Measurements from ENCODE around the gene ICA1. TPM values are rescaled to one million over a fixed set of nuclear protein-coding genes. Genes with fewer than 3 reads are reported as not detected.

Gene ICA1
- total and polyA plus RNA-seq, 2 of the 13 experiments (the other 11 are each of a cell fraction or from before 2014, with no cell fraction given): 0.29 TPM; not detected in 1

- Histone ChIP-seq H3K4me2 (ENCODE audit: low read depth, low read length) (no peak overlapping the region), H3K79me2 (ENCODE audit: insufficient read depth, low read length) (no peaks in the 10 kb centered on the region), H3K9me3 (ENCODE audit: low read length) (no peaks in the 10 kb centered on the region), H4K20me1 (ENCODE audit: insufficient read depth, low read length) (no peaks in the 10 kb centered on the region), H3K36me3 (replicated peaks in 1 of 2; ENCODE audit: control insufficient read depth in 1 of 2, insufficient read depth in 2 of 2, low read length in 2 of 2) (no peaks in the 10 kb centered on the region), H2AFZ (ENCODE audit: low read length) (no peak overlapping the region), H3K9ac (ENCODE audit: insufficient read depth, low read depth, low read length) (no peak overlapping the region), H3K4me3 (replicated peaks in 1 of 3; ENCODE audit: insufficient read depth in 1 of 3, low read depth in 2 of 3, low read length in 3 of 3) (no peak overlapping the region), H3K27ac (ENCODE audit: extremely low read length, insufficient read depth, low read length) (no peak overlapping the region), H3K4me1 (ENCODE audit: insufficient read depth, low read length) (no peaks in the 10 kb centered on the region), H3K27me3 (ENCODE audit: control insufficient read depth in 1 of 2, insufficient read depth in 2 of 2, low read length in 2 of 2) (peaks cover 4 to 22% of the 10 kb centered on the region in 2 experiments; a peak in 3 of 5 replicates)
- BruUV-seq (replicated peaks): no TSS peak
- DNase-seq (ENCODE audit: low spot score): no peak
- no peak for ATAC-seq
- CTCF ChIA-PET (ENCODE audit: low intra/inter-chr PET ratio, low total read pairs): no interaction called here
- in situ Hi-C loops (cut with HindIII; ENCODE audit: extremely low pct_ligation_motif_present, low pct_unique_long_range_greater_than_20kb) (no loop called here), intact Hi-C loops (cut with micrococcal nuclease; ENCODE audit: unreplicated experiment) (no loop called here)
- TF ChIP-seq NKX3-1 (CRISPR knock-in tag; IDR thresholded peaks at IDR 0.05): no peak
- WGBS (ENCODE audit: low lambda C conversion rate): 20% methylated on average over 1 of the region's 1 CpG
- no peak for FAIRE-seq
- POLR2A ChIA-PET: no interaction called here
These were observed 3.2 kb downstream of the ICA1 start for GRCh38 chr7:8258734-8259133.

- POLR2A ChIA-PET: no interaction called here
These were observed 3.8 kb downstream of the ICA1 start for GRCh38 chr7:8258166-8258565.

More at GRCh38 chr7:8258166-8258565, 3.8 kb downstream of the ICA1 start:
- Histone ChIP-seq H3K4me1 (ENCODE audit: insufficient read depth, low read length) (no peaks in the 10 kb centered on the region), H4K20me1 (ENCODE audit: insufficient read depth, low read length) (no peaks in the 10 kb centered on the region), H3K79me2 (ENCODE audit: insufficient read depth, low read length) (no peaks in the 10 kb centered on the region), H3K36me3 (replicated peaks in 1 of 2; ENCODE audit: control insufficient read depth in 1 of 2, insufficient read depth in 2 of 2, low read length in 2 of 2) (no peaks in the 10 kb centered on the region), H3K9me3 (ENCODE audit: low read length) (no peaks in the 10 kb centered on the region), H3K9ac (ENCODE audit: insufficient read depth, low read depth, low read length) (no peak overlapping the region), H3K4me2 (ENCODE audit: low read depth, low read length) (no peak overlapping the region), H2AFZ (ENCODE audit: low read length) (no peak overlapping the region), H3K27ac (ENCODE audit: extremely low read length, insufficient read depth, low read length) (no peak overlapping the region), H3K4me3 (replicated peaks in 1 of 3; ENCODE audit: insufficient read depth in 1 of 3, low read depth in 2 of 3, low read length in 3 of 3) (no peak overlapping the region), H3K27me3 (ENCODE audit: control insufficient read depth in 1 of 2, insufficient read depth in 2 of 2, low read length in 2 of 2) (peaks cover 4 to 22% of the 10 kb centered on the region in 2 experiments; a peak in 3 of 5 replicates)
- no peak for DNase-seq (ENCODE audit: low spot score)
- intact Hi-C loops (cut with micrococcal nuclease; ENCODE audit: unreplicated experiment) (no loop called here), in situ Hi-C loops (cut with HindIII; ENCODE audit: extremely low pct_ligation_motif_present, low pct_unique_long_range_greater_than_20kb) (no loop called here)
- no peak for ATAC-seq
- FAIRE-seq: no peak
- CTCF ChIA-PET (ENCODE audit: low intra/inter-chr PET ratio, low total read pairs): no interaction called here
- WGBS (ENCODE audit: low lambda C conversion rate): 64% methylated on average over 4 of the region's 4 CpGs
- TF ChIP-seq ZNF10 (CRISPR knock-in tag; IDR thresholded peaks at IDR 0.05; ENCODE audit: borderline replicate concordance, low read depth) (no peak), NKX3-1 (CRISPR knock-in tag; IDR thresholded peaks at IDR 0.05) (no peak), ATF7 (IDR thresholded peaks at IDR 0.05) (peak; percentile 86), ATF7 (CRISPR knock-in tag; IDR thresholded peaks at IDR 0.05) (no peak)
- no TSS peak for BruUV-seq (replicated peaks)
